Subcutaneous adipose tissue (tissue), 4 donors: ENCODE data around the gene TRAFD1. TPM values are rescaled to one million over a fixed set of nuclear protein-coding genes. Genes with fewer than 3 reads are reported as not detected.

Experiments
- total RNA-seq, 4 donors: library from RNA; depleted of rRNA; stranded (reverse); fragments of >200 nt; gene quantifications; one replicate each; pipeline ENCODE4 v1.1.0, GENCODE V29; 2016
- TF ChIP-seq, protein P1 (sequence below): fragments of 450-650 bp; IDR thresholded peaks from one replicate; pipeline ENCODE4 v1.5.1; 2016; ENCODE audit warnings: low read depth, mild to moderate bottlenecking, control low read depth, antibody characterized with exemption, moderate library complexity

The TRAFD1 gene
- total RNA-seq, 4 donors from 2014 or later = 16.8 to 40.6 (median 27.3) TPM

DNA sequence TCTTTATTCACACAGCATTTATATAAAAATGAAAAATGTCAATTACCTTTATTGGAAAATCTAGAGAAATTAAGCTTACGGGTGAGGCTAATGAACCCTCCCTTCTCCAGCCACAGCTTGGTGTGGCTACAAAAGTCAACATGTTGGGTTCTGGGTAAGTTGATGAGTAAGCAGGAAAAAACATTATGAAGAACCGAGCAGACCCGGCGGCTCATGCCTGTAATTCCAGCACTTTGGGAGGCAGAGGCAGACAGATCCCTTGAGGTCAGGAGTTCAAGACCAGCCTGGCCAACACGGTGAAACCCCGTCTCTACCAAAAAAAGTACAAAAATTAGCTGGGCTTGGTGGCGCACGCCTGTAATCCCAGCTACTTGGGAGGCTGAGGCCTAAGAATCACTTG, 27.7 kb upstream of the TRAFD1 start:
- TF ChIP-seq, protein P1, sequence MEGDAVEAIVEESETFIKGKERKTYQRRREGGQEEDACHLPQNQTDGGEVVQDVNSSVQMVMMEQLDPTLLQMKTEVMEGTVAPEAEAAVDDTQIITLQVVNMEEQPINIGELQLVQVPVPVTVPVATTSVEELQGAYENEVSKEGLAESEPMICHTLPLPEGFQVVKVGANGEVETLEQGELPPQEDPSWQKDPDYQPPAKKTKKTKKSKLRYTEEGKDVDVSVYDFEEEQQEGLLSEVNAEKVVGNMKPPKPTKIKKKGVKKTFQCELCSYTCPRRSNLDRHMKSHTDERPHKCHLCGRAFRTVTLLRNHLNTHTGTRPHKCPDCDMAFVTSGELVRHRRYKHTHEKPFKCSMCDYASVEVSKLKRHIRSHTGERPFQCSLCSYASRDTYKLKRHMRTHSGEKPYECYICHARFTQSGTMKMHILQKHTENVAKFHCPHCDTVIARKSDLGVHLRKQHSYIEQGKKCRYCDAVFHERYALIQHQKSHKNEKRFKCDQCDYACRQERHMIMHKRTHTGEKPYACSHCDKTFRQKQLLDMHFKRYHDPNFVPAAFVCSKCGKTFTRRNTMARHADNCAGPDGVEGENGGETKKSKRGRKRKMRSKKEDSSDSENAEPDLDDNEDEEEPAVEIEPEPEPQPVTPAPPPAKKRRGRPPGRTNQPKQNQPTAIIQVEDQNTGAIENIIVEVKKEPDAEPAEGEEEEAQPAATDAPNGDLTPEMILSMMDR = no peak

DNA sequence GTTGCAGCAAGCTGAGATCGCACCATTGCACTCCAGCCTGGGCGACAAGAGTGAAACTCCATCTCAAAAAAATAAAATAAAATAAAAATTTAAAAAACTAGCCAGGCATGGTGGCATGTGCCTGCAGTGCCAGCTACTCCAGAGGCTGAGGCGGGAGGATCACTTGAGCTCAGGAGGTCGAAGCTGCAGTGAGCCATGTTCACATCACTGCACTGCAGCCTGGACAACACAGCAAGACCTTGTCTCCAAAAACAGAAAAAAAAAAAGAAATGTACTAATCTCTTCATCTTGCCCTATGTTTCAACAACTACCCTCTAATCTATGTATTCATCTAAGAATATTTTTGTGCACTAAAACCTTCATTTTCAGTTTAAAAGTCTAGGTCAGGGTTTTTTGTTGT, 23.2 kb upstream of the TRAFD1 start:
- TF ChIP-seq, protein P1 = no peak

DNA sequence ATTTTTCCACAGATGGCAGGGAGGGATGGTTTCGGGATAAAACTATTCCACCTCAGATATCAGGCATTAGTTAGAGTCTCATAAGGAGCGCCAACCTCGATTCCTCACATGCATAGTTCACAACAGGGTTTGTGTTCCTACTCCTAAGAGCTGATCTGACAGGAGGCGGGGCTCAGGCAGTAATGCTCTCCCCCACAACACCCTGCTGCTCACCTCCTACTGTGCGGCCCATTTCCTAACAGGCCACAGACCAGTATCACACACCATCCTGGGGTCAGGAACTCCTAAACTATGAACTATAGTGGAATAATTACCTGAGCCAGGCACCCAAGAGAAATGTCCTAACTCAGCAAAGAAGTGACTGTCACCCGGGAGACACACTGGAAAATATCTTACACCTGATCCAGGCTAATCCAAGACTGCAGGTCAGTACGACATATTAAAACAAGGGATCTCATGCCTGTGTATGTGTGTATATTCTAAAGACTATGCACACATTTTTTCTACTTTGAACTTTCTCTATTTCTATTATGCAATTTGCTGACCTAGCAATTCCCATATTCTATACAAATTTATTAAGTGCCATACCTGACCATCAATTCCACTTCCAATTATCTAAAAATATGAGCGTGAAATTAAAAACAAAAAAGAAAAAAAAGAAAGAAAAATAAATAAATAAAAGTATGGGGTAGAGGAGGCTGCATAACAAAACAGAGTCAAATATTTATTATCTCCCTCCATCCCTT, 21.4 kb upstream of the TRAFD1 start:
- TF ChIP-seq, protein P1 = no peak

DNA sequence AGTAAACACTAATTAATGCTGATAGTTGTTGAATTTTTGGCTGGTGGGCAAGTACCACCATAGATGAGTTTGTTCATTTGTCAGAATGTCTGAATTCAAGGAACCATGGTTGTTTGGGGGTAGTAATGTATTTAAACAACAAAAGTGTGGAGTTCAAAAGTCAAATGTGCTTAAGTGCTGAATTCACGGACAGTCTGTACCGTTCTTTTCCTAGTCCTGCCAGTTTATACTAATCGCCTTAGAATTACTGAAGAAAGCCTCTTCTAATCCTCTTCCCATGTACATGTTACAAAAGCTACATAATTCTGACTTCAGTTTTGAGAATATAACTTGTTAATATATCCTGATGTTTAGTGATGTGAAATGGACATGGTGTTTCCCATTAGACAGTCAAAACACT, 19.5 kb upstream of the TRAFD1 start:
- TF ChIP-seq, protein P1 = no peak

DNA sequence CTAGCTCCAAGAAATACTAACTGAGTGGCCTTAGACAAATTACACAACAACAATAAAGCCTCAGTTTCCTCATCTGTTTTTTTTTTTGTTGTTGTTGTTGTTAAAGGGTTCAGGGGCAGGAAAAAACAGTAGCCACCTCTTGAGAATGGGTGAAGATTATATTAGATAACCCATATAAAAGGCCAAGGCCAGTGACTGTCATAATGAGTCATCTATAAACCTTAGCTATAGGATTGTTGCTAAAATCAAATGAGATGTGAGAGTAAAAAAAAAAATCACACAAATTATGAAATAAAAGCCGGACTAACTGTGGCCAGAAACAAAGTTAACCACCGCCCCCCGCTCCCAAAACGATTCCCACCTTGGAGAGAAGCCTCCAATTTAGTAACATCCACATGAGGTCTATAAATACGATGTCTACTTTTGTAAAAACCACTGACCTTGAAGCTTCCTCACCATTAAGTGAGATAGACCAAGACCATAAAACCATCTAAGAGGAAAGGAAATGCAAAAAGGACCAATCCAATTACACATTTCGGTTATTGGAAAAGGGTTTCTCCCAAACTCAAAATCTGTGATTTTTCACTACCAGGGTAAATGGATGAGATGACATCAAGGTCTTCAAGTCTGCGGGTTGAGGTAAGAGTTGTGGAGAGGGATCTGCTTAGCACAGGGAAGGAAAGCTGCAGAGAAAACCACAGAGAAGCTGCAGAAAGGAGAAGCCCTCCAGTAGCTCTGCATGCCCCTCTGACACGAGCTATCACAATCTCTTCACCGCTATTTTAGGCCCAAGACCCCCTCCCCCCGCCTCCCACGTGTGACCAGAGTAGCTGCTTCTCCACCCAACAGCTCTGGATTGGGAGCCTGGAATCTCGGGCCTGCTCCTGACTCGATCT, 17.8 kb upstream of the TRAFD1 start:
- TF ChIP-seq, protein P1 = no peak

DNA sequence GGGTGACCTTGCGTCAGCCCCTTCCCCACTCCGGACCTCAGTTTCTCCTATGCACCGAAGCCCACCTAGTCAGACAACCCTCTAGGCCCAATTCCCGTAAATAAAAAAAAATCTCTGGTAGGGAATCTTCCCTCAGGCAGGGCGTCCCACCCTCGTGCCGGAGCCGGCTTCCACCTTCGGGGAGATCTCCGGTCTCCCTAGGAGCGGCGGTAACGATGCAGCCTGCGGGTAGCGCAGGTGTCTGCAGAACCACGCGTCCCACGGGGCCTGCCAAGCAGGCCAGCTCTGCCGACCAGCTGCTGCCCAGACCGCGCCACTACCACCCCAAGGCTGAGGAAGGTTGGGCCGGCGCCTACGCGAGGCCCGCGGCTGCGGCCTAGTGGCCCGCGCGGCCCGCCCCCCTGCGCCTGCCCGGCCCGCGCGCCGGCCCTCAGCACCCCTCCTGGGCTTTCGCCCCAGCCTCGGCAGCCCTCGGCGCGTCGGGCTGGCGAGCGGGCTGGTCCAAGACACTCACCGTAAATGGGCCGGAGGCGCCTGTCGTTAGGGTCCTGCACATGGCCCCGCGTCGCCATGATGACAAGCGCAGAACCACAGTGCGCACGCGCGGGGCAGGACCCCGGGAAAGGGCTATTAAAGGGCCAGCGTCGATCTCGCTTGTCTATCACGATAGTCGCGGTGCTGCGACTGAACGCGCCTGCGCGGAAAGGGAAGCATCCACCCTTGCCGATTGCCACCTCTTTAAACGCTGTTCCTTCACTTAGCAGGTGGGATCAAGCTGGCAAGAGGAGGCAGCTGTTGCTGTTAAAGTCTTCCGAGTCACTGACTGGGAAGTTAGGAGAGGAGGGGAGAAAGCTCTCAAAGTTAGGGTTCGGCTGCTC, 16.9 kb upstream of the TRAFD1 start, which contains the start of gene NAA25:
NAA25 (minus strand) TSS at position 582 of the 878 bp plus-strand sequence; CDS start at position 572, 10 bp downstream.
- TF ChIP-seq, protein P1 = no peak
